ENCODE results near the gene ZBTB40.

The ZBTB40 gene

DNA sequence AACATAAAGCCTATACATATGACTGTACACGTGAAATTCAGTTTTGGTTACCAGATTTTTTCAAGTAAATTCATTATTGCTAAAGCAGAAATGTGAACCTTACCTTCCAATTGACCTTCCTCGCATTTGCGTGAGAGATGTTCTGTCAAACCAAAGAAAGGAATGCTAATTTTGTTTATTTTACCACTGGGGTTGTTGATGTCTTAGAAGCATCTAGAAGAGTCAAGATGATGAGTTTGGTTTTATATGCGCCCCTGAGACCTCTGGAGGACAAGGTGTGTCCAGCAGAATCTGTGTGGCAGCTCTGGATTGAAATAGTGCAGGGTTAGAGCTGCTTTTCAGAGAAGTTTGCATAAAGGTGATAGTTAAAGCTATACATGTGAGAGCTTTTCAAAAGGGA lies 48.4 kb downstream of the ZBTB40 start:
- in situ Hi-C loops (cut with MboI; ENCODE audit: low sequenced_read_pairs) = no loop called here

DNA sequence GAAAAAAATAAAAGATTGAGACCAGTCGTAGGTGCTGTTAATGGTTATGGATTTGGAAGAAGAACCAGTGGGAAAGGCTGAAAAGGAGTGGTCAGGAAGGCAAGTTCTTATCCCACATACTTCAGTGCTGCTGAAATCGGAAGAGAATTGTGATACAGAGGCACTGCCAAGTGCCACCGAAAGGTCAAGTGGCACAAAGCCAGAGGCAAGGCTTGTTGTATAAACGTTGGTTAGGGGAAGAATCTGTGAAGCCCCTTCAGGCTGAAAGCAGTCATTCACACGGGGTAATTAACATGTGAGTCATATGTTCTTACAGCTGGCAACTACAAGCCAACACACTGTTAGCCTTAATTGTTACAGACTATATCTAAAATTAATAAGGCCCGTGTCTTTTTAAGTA lies 48.8 kb downstream of the ZBTB40 start:
- in situ Hi-C loops (cut with MboI; ENCODE audit: low sequenced_read_pairs) = no loop called here

- in situ Hi-C loops (cut with MboI; ENCODE audit: low sequenced_read_pairs) = no loop called here
Observed at GRCh38 chr1:22502202-22502601, 50.6 kb downstream of the ZBTB40 start.

DNA sequence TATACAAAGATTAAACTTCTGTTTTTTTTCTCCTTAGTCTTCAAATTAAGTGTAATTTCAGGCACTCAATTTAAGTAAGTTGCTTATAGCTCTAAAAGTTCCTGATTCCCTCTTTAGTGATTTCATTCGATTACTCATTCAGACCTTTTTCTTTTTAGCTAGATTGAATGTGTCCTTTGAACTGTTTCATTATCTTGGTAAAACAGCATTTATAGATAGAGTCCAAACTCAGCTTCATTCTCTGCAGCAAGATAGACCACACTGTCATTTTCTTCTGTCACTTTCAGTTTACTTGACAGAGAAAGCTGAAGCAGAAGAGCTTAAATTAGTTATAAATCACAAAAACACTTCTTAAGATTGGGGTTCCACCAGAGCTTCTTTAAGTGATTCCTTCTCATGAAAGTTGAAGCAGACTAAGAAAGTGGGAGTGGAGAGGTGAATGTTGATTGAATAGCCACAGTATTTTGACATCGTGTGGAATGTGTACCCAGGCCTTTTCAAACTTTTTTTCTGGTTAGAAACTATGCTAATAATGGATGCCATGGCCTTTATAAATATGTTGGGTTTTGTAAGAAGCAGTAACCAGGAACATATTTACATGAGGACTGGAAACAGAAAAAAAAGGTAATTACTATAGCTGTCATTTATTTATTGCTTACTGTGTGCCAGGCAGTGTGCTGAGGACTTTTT lies 52.2 kb downstream of the ZBTB40 start:
- in situ Hi-C loops (cut with MboI; ENCODE audit: low sequenced_read_pairs) = no loop called here

DNA sequence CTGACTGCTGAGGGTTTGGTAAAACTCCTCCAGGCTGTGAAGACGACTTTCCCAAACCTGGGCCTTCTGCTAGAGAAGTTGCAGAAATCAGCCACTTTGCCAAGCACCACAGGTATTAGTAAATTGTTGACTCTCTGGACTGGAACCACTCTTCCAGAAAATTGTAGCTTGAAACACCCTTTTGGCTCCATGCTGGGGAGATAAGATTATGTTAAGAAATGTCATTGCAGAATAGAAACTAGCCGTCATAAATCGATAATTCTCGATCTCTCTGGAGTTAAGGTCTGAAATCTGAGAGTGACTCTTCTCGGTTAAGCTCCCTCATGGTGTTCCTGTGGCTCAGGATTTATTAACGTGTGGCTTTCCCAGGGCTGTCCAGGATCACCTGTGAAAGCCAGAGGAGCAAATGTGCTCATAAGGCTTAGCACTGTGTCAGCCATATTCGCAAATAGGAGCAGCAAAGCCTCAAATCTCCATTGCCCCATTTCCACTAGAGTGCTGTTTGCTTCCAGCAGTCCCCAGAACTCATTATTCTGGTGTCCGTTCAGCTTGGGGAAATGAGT lies 54.6 kb downstream of the ZBTB40 start:
- in situ Hi-C loops (cut with MboI; ENCODE audit: low sequenced_read_pairs) = no loop called here

DNA sequence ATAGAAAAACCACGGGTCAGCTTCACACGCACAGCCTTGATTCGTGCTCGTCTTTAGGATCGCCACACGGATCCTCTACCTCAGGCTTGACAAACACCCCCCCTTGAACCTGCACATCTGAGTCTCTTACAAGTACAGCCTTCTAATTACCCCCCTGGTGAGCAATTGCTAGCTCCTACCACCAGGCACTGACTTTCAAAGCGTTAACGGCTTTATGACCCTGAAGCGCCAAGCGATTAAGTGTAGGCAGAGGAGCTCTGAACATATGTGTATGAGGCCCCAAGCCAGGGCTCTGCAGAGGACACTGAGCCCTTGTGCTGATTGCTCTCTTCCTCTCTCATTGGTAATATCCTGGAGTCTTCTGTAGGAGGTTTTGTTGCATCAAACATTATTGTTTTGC lies 55.9 kb downstream of the ZBTB40 start:
- in situ Hi-C loops (cut with MboI; ENCODE audit: low sequenced_read_pairs) = no loop called here

DNA sequence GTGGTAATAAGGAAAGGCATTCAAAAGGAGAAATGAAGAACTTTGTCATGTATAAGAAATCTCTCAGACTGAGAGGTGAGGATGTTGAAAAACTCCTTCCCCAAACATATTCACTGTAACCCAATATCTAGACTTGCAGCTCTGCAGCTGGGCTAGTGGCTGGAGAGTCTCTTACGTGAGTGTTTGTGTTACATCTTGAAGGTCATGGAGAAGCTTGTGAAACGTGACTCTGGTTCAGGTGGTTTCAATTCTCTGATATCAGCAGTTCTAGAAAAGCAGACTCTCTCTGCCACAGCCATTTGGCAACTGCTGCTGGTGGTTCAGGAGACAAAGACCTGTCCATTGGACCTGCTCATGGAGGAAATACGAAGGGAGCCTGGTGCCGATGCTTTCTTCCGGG lies 56.7 kb downstream of the ZBTB40 start:
- in situ Hi-C loops (cut with MboI; ENCODE audit: low sequenced_read_pairs) = no loop called here

GRCh38 chr1:22508991-22509390 lies 57.3 kb downstream of the ZBTB40 start:
- in situ Hi-C loops (cut with MboI; ENCODE audit: low sequenced_read_pairs) = no loop called here

DNA sequence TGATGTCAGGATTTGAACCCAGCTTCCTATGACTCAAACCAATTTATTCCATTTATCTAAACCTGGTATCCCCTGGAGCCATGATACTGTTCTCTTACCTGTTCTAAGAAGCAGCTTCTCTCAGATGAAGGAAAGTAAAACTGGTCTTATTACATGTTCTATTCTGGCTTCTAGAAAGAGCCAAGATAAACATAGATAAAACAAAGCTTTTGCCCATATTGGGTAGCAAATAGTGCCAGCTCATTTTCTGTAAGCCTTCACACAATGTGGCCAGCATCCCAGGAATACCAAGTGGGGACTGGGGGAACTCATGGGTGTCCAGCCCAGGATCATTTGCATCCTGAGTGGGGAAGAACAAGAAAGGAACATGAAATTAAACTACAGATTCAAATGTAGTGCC lies 58.2 kb downstream of the ZBTB40 start:
- in situ Hi-C loops (cut with MboI; ENCODE audit: low sequenced_read_pairs) = no loop called here

DNA sequence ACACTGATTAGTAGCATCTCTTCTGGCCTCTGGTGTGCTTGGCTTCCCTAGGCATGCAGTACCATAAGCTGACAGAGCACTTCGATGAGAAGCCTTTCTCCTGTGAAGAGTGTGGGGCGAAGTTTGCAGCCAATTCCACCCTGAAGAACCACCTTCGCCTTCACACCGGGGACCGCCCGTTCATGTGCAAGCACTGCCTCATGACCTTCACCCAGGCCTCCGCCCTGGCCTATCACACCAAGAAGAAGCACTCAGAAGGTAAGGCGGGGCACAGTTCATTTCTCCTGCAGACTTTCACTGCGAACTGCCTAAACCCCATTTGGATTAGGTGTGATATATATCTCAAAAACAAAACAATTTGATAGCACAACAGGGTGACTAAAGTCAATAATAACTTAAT lies 61.2 kb downstream of the ZBTB40 start:
- in situ Hi-C loops (cut with MboI; ENCODE audit: low sequenced_read_pairs) = no loop called here

DNA sequence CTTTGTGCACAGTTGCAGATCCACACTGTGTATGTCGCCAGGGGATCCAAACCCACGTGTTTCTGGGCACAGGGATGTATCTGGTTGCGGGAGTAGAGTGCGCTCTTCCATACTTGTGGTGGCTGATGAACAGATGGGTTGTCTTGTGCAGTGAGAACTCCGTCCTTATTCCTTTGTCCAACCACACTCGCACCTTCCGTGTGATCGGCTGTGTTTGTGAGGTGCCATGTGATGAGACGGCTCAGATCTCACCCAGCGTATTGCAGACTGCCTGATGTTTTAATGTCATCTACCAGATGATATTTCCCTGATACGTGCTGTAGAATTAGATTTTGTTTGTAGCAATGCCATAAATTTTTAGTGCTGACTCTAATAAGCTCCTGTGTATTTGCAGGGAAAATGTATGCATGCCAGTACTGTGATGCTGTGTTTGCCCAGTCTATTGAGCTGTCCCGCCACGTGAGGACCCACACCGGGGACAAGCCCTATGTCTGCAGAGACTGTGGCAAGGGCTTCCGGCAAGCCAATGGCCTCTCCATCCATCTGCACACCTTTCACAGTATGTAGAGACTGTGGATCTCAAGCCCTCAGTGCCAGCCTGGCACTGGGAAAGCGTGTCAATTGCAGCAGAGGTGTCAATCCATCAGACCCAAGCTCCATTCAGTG lies 65.4 kb downstream of the ZBTB40 start:
- in situ Hi-C loops (cut with MboI; ENCODE audit: low sequenced_read_pairs) = no loop called here

DNA sequence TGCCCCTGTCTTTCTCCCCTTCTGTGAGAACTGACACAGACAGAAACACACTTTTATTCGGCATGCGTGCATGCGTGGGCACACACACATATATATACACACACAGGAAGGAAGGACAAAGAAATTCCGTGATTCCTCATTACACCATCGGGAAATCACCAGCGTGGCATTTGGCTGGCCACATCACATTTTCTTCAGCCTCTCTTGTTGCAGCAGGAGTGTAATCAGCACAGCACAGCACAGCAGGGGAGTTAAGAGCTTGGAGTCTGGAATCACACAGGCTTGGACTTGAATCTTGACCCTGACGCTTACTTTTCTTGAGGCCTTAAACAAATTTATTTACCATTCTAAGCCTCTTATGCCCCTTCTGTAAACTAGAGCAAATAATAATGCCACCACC lies 66.3 kb downstream of the ZBTB40 start:
- in situ Hi-C loops (cut with MboI; ENCODE audit: low sequenced_read_pairs) = no loop called here

DNA sequence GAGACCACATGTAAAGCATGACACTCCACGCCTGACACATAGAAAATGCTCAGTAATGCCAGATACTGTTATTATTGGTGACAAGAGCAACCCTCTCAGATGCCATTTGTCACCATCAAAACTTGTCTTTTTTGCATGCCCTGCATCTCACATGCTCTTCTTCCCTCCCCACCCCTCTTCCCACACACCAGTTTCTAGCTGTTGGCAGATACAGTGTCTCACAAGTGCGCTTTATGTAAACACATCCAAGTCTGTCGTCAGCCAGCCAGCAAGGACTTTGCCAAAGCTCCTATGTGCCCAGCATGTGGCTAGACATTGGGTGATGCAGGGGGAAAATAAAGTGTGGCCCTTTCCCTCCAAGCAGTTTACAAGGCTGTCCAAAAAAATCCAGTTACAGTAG lies 66.7 kb downstream of the ZBTB40 start:
- in situ Hi-C loops (cut with MboI; ENCODE audit: low sequenced_read_pairs) = no loop called here

DNA sequence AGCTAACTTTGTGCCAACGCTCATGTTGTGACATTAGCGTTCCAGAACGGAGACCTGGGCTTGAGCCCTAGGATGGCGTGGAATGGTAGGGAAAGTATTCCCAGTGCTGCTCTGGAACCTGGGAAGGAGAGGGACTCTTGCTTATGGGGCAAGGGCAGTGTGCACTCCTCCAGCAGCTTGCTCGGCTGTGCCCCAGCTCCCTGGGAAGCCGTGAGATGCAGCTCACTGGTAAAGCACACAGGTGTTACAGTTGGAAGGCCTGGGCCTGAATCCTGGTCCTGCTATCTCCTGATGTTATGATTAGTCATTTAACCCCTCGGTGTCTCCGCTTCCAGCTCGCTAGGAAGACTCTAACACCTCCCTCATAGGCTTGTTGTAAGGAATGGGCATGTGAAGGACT lies 69.2 kb downstream of the ZBTB40 start:
- in situ Hi-C loops (cut with MboI; ENCODE audit: low sequenced_read_pairs) = no loop called here

DNA sequence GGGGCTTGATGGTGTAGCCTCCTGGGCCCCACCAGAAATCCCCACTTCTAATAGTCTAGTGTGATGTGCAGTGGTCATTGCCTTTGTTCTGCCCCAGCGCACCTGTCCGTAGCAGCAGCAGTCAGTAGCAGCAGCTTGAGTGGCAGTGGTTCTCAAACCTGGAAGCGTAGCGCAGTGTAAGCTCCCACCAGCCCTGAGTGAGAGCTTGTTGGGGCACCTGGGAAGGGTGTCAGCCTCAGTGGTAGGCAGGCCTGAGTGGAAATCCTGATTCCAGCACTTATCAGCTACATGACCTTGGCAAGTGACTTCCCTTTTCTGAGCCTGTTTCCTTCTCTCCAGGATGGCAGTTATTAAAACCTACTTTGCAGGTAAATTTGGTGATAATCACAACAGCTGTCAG lies 70.0 kb downstream of the ZBTB40 start:
- in situ Hi-C loops (cut with MboI; ENCODE audit: low sequenced_read_pairs) = no loop called here

DNA sequence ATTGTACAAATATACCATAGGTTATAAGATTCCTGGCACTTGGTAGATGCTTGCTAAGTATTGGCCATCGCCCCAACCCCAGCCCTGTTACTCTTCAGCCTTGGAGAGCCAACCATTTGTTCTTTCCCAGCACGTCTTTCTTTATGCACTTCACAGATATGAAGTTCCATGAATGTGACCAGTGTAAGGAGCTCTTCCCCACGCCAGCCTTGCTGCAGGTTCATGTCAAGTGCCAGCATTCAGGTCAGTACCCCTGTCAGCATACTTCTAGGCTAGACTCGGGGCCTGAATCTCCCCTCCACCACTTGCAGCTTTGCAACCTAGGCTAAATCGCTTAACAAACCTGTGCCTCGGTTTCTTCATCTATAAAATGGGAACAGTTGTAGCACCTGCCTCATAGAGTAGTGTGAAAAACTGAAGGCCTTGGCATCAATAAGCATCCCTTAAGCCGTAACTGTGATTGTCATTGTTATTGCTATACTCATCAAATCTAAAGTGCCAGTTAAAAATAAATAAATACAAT lies 70.6 kb downstream of the ZBTB40 start:
- in situ Hi-C loops (cut with MboI; ENCODE audit: low sequenced_read_pairs) = no loop called here

DNA sequence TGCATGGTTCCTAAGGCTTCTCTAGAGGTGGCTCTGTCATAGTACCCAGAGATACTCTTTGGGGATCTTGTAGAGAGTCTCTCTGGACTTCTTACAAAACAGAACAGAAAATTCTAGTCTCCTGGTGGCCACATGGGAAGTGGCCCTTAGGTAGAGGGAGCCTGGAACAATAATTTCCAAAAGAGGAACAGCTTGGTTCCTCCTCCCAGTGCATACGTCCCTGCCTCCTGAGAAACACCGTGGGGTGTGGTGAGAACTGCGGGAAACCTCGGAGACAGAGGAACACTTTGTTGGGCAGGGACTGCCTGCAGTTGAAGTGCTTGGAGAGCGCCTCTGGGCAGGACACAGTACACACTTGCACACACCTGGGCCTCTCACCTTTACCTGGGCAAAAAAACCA lies 72.8 kb downstream of the ZBTB40 start:
- in situ Hi-C loops (cut with MboI; ENCODE audit: low sequenced_read_pairs) = no loop called here

GRCh38 chr1:22525211-22525610 lies 73.6 kb downstream of the ZBTB40 start:
- in situ Hi-C loops (cut with MboI; ENCODE audit: low sequenced_read_pairs) = no loop called here

GRCh38 chr1:22525646-22526045 lies 74.0 kb downstream of the ZBTB40 start:
- in situ Hi-C loops (cut with MboI; ENCODE audit: low sequenced_read_pairs) = no loop called here

- in situ Hi-C loops (cut with MboI; ENCODE audit: low sequenced_read_pairs) = no loop called here
Observed at GRCh38 chr1:22526098-22526497, 74.4 kb downstream of the ZBTB40 start.

- in situ Hi-C loops (cut with MboI; ENCODE audit: low sequenced_read_pairs) = no loop called here
Observed at GRCh38 chr1:22526677-22527076, 75.0 kb downstream of the ZBTB40 start.

- in situ Hi-C loops (cut with MboI; ENCODE audit: low sequenced_read_pairs) = no loop called here
Observed at GRCh38 chr1:22527122-22527521, 75.5 kb downstream of the ZBTB40 start.

All from hTERT RPE-1 (cell line).